GM12801 (cell line): Measurements from ENCODE around the gene HMCN2.

Source experiments
- CTCF ChIP-seq: IDR thresholded peaks from one replicate; pipeline ENCODE4 v1.5.1; 2011; ENCODE audit warnings: control low read depth; ENCODE audit not compliant: insufficient read length; ENCODE audit errors: extremely low read depth

The HMCN2 gene

GRCh38 chr9:130337318-130337717 is 71.8 kb downstream of the HMCN2 start:
- no peak for TF ChIP-seq CTCF

- TF ChIP-seq CTCF: no peak
Observed at GRCh38 chr9:130337784-130338380, 72.3 kb downstream of the HMCN2 start.

GRCh38 chr9:130339306-130339705 is 73.7 kb downstream of the HMCN2 start:
- no peak for TF ChIP-seq CTCF

GRCh38 chr9:130340011-130340410 is 74.5 kb downstream of the HMCN2 start:
- no peak for TF ChIP-seq CTCF

- TF ChIP-seq CTCF: no peak
Observed at GRCh38 chr9:130341128-130341527, 75.6 kb downstream of the HMCN2 start.

- TF ChIP-seq CTCF: no peak
Observed at GRCh38 chr9:130341839-130342713, 76.5 kb downstream of the HMCN2 start.

- TF ChIP-seq CTCF: no peak
Observed at GRCh38 chr9:130342714-130343085, 77.1 kb downstream of the HMCN2 start.
